ENCODE data around the gene SCAI. TPM values are rescaled to one million over a fixed set of nuclear protein-coding genes. Genes with fewer than 3 reads are reported as not detected.
A peak's percentile ranks its signal among the peaks of the same experiment; 100 is the strongest.
"Not testable (repeated sequence)": the region's sequence is repeated elsewhere in the genome, so short reads cannot be mapped to it uniquely, and the experiment has no call there.

SCAI gene
- polyA plus RNA-seq, 1 donor: 10.7 TPM

DNA sequence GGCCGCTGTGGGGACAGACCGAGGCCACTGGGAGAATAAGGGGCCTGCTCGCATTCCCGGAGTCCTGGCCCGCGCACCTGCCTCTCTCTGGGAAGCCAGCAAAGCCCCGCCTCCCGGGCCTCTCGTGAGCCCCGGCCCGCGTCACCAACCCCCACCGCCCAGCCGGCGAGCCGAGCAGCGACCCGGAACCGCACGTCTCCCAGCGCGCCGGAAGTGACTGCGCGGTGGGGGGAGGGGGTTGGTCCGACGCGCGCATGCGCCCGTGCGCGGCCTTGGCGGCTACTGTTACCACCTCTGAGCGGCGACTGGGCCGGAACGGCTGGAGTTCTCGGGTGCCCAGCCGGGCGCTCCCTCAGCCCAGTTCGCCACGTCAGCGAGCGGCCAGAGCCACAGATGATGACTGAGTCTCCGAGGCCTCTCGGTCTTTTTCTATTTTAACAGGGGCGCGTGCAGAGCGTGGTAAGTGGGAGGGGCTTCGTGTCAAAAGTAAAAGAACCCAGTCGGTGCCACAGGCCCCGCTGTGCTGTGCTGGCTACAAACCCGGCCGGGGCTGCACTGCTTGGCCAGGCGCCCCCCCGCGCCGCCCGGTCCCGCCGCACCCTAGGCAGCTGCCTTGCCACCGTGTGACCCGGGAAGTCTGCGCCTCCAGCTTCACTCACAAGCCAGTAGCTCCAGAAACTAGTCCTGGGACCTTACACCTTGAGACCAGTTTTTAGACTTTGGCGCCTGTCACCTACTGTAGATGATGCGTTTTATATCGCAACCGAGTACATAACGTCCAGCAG is 202.2 kb downstream of the SCAI start, which contains the start of gene GOLGA1:
TSS of gene GOLGA1 (minus strand) at position 190 of the 785 bp plus-strand sequence. CDS start 2,372 bp downstream, outside the sequence.
- DNase-seq: peak; percentile 97

GRCh38 chr9:124940521-124940893 is 202.8 kb downstream of the SCAI start:
- no peak for DNase-seq

GRCh38 chr9:124939944-124940343 is 203.4 kb downstream of the SCAI start:
- no peak for DNase-seq

DNA sequence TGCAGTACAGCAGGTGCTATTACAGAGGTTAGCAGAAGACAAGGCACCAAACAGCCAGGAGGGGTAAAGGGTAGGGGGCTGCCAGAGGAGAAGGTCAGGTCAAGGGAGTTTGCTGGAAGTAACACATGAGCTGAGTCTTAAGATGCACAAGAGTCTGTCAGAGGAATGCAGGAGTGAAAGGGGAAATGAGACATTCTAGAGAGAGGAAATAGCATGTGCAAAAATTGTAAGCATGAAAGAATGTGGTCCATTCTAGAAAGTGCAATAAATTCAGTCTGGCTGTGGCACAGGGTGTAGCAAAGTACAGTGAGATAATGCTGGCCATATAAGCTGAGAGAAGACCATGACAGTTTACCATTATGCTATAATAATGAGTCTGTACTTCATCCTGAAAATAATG is 209.0 kb downstream of the SCAI start:
- no peak for DNase-seq

- no peak for DNase-seq
Observed at GRCh38 chr9:124932333-124932732, 211.0 kb downstream of the SCAI start.

- DNase-seq: no peak
Observed at GRCh38 chr9:124929464-124929863, 213.9 kb downstream of the SCAI start.

GRCh38 chr9:124928116-124928515 is 215.2 kb downstream of the SCAI start:
- DNase-seq: no peak

GRCh38 chr9:124920394-124920793 is 222.9 kb downstream of the SCAI start:
- DNase-seq: not testable (repeated sequence)

GRCh38 chr9:124914753-124915405 is 228.4 kb downstream of the SCAI start:
- DNase-seq: no peak

GRCh38 chr9:124913378-124913777 is 229.9 kb downstream of the SCAI start:
- DNase-seq: no peak

GRCh38 chr9:124911766-124912165 is 231.6 kb downstream of the SCAI start:
- no peak for DNase-seq

GRCh38 chr9:124908098-124908497 is 235.2 kb downstream of the SCAI start:
- DNase-seq: no peak

DNA sequence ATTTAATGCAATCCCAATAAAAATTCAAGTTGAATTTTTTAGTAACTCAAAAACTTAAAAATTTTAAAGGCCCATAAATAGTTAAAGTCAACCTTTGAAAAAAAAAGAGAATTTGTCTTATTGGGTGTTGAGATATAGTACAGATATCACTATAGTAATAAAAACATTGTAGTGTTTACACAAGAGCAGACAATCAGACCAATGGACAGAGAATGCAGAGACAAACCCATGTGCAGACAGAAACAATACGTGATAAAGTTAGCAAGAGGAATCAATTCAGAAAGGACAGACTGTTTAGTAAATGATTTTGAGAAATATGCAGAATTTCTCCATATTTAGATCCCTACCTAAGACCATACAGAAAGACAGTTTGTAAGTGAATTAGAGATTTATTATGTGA is 236.4 kb downstream of the SCAI start:
- no peak for DNase-seq

GRCh38 chr9:124899845-124900244 is 243.5 kb downstream of the SCAI start:
- DNase-seq: no peak

- no peak for DNase-seq
Observed at GRCh38 chr9:124897570-124898460, 245.5 kb downstream of the SCAI start.

DNA sequence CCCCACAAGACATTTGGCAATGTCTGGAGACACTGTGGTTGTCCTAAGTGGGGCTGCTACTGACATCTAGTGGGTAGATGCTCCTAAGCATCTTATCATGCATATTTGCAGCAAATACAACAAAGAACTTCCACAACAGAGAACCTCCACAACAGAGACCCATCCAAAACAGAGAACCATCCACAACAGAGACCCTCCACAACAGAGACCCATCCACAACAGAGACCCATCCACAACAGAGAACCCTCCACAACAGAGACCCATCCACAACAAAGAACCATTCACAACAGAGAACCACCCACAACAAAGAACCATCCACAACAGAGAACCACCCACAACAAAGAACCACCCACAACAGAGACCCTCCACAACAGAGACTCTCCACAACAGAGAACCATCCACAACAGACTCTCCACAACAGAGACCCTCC is 248.6 kb downstream of the SCAI start:
- no peak for DNase-seq

GRCh38 chr9:124894035-124894740 is 249.1 kb downstream of the SCAI start:
- no peak for DNase-seq

Other genes with a start within 250 kb of the SCAI start
- gene GOLGA1, start 202.4 kb downstream of the SCAI start, polyA plus RNA-seq (ENCODE audit: insufficient read length): 12.0 TPM
- gene PPP6C, start 46.3 kb upstream of the SCAI start, polyA plus RNA-seq (ENCODE audit: insufficient read length): 30.9 TPM
- gene RABEPK, start 57.0 kb upstream of the SCAI start, polyA plus RNA-seq (ENCODE audit: insufficient read length): 14.1 TPM
- gene HSPA5, start 97.8 kb upstream of the SCAI start, polyA plus RNA-seq (ENCODE audit: insufficient read length): 135 TPM
- 21.2 TPM for gene GAPVD1, start 118.3 kb upstream of the SCAI start, polyA plus RNA-seq (ENCODE audit: insufficient read length)